Amniotic stem cell (primary cell): ENCODE results near the gene EOLA2.
A peak's percentile ranks its signal among the peaks of the same experiment; 100 is the strongest.
"Not testable (repeated sequence)": the region's sequence is repeated elsewhere in the genome, so short reads cannot be mapped to it uniquely, and the experiment has no call there.

ENCODE experiments used
- DNase-seq: peaks from one replicate; lab custom pipeline; 2025; lab: John Stamatoyannopoulos, UW

The EOLA2 gene

GRCh38 chrX:149938427-149938880 is at the start of gene EOLA2:
TSS of gene EOLA2 (minus strand) at chrX:149938491. CDS start at chrX:149933874, 4,617 bp downstream.
- peak; percentile 83 for DNase-seq

GRCh38 chrX:149987613-149988012 is 49.3 kb upstream of the EOLA2 start:
- no peak for DNase-seq

GRCh38 chrX:149984411-149984810 is 46.1 kb upstream of the EOLA2 start:
- no peak for DNase-seq

- DNase-seq: no peak
Observed at GRCh38 chrX:149982310-149982709, 44.0 kb upstream of the EOLA2 start.

GRCh38 chrX:149979126-149979644 is 40.9 kb upstream of the EOLA2 start:
- no peak for DNase-seq

GRCh38 chrX:149962859-149963757 is 24.8 kb upstream of the EOLA2 start:
- peak; percentile 42 for DNase-seq

GRCh38 chrX:149962010-149962409 is 23.7 kb upstream of the EOLA2 start:
- DNase-seq: no peak

GRCh38 chrX:149961572-149961971 is 23.3 kb upstream of the EOLA2 start:
- no peak for DNase-seq

- peak; percentile 27 for DNase-seq
Observed at GRCh38 chrX:149950681-149951080, 12.4 kb upstream of the EOLA2 start.

- no peak for DNase-seq
Observed at GRCh38 chrX:149949743-149950436, 11.6 kb upstream of the EOLA2 start.

GRCh38 chrX:149948016-149948415 is 9.7 kb upstream of the EOLA2 start:
- no peak for DNase-seq

GRCh38 chrX:149946932-149947331 is 8.6 kb upstream of the EOLA2 start:
- DNase-seq: not testable (repeated sequence)

- not testable (repeated sequence) for DNase-seq
Observed at GRCh38 chrX:149945820-149946219, 7.5 kb upstream of the EOLA2 start.

- DNase-seq: not testable (repeated sequence)
Observed at GRCh38 chrX:149945087-149945670, 6.9 kb upstream of the EOLA2 start.

GRCh38 chrX:149940674-149941024 is 2.4 kb upstream of the EOLA2 start:
- not testable (repeated sequence) for DNase-seq

GRCh38 chrX:149939905-149940673 is 1.8 kb upstream of the EOLA2 start:
- DNase-seq: peak; percentile 90

GRCh38 chrX:149939655-149939904 is 1.3 kb upstream of the EOLA2 start:
- DNase-seq: no peak

- peak; percentile 80 for DNase-seq
Observed at GRCh38 chrX:149938881-149939654, 777 bp upstream of the EOLA2 start.

GRCh38 chrX:149937871-149938426 is 342 bp downstream of the EOLA2 start:
- DNase-seq: no peak

GRCh38 chrX:149937328-149937727 is 963 bp downstream of the EOLA2 start:
- not testable (repeated sequence) for DNase-seq

GRCh38 chrX:149933547-149933946 is 4.7 kb downstream of the EOLA2 start:
- DNase-seq: not testable (repeated sequence)
